Fibroblast of lung (primary cell): Measurements from ENCODE around the gene BTN2A1. TPM values are rescaled to one million over a fixed set of nuclear protein-coding genes. Genes with fewer than 3 reads are reported as not detected.
A peak's percentile ranks its signal among the peaks of the same experiment; 100 is the strongest.

ENCODE experiments used
- DNase-seq, 2 donors: peaks; one replicate each; pipeline versions ENCODE4 v3.0.0 to v3.0.0-alpha.2; 2010; ENCODE audit warnings: low read depth in 2 of 2
- H2AFZ ChIP-seq: 2 replicates; pipeline ENCODE4 v1.5.1; 2012; ENCODE audit warnings: low read length, control low read depth, inconsistent platforms
- H3K27ac ChIP-seq: 2 replicates; pipeline ENCODE4 v1.5.1; 2011; ENCODE audit warnings: low read length, control low read depth; ENCODE audit not compliant: insufficient read depth
- H3K27me3 ChIP-seq: 2 replicates; pipeline ENCODE4 v1.5.1; 2011; ENCODE audit warnings: mild to moderate bottlenecking, low read length; ENCODE audit not compliant: control insufficient read depth, insufficient read depth
- H3K36me3 ChIP-seq: 2 replicates; pipeline ENCODE4 v1.5.1; 2011; ENCODE audit warnings: low read length; ENCODE audit not compliant: control insufficient read depth, insufficient read depth
- H3K4me1 ChIP-seq: 2 replicates; pipeline ENCODE4 v1.5.1; 2011; ENCODE audit warnings: low read length; ENCODE audit not compliant: control insufficient read depth, insufficient read depth; ENCODE audit errors: extremely low read depth
- H3K4me2 ChIP-seq: 2 replicates; pipeline ENCODE4 v1.5.1; 2011; ENCODE audit warnings: low read length, control low read depth; ENCODE audit not compliant: insufficient read depth; ENCODE audit errors: extremely low read depth
- H3K4me3 ChIP-seq, 4 experiments: fragments of 200-600 bp in 1 of 4; sonication (generic) in 1 of 4; replicated peaks in 1 of 4; 2 replicates each; pipeline ENCODE4 v1.5.1; 2011 to 2016; ENCODE audit warnings: low read length in 4 of 4, low read depth in 3 of 4, mild to moderate bottlenecking in 3 of 4, control low read depth in 2 of 4, inconsistent platforms in 1 of 4, mixed read lengths in 1 of 4; ENCODE audit not compliant: insufficient read depth in 1 of 4; ENCODE audit errors: control extremely low read depth in 1 of 4
- H3K79me2 ChIP-seq: 2 replicates; pipeline ENCODE4 v1.5.1; 2012; ENCODE audit warnings: mild to moderate bottlenecking, low read length, inconsistent platforms; ENCODE audit not compliant: control insufficient read depth, insufficient read depth
- H3K9ac ChIP-seq: 2 replicates; pipeline ENCODE4 v1.5.1; 2011; ENCODE audit warnings: mild to moderate bottlenecking, low read length, control low read depth; ENCODE audit not compliant: insufficient read depth
- H3K9me3 ChIP-seq: 2 replicates; pipeline ENCODE4 v1.5.1; 2012; ENCODE audit warnings: low read depth, low read length; ENCODE audit not compliant: control insufficient read depth, insufficient read depth
- H4K20me1 ChIP-seq: 2 replicates; pipeline ENCODE4 v1.5.1; 2011; ENCODE audit warnings: low read length; ENCODE audit not compliant: control insufficient read depth, insufficient read depth; ENCODE audit errors: extremely low read depth
- EZH2 ChIP-seq: IDR thresholded peaks from 2 replicates; pipeline ENCODE4 v1.5.1; 2012; ENCODE audit warnings: low read length, control low read depth, mild to moderate bottlenecking; ENCODE audit errors: missing control alignments
- polyA plus RNA-seq, 2 donors: library from polyadenylated mRNA; depleted of rRNA in 1 of 2; stranded (reverse) in 1 of 2; unstranded in 1 of 2; fragments of >200 nt; gene quantifications; 2 replicates each; pipeline ENCODE4 v1.2.1, GENCODE V29; 2011 to 2012; ENCODE audit warnings: missing spikeins in 1 of 2
- total RNA-seq: library from RNA; depleted of rRNA; stranded (reverse); fragments of >200 nt; gene quantifications from 2 replicates; pipeline ENCODE4 v1.2.1, GENCODE V29; 2014
- TF ChIP-seq, protein P1 (sequence below), 2 donors: IDR thresholded peaks in 1 of 2; conservative IDR thresholded peaks in 1 of 2; 1 replicate in 1 of 2; 2 replicates in 1 of 2; pipeline ENCODE4 v1.5.1; 2011 to 2012; ENCODE audit warnings: low read length in 2 of 2, control low read depth in 1 of 2, inconsistent platforms in 1 of 2, low read depth in 1 of 2, mild to moderate bottlenecking in 1 of 2

Gene BTN2A1
- total and polyA plus RNA-seq, 2 donors (not counting 1 experiment from before 2014, with no cell fraction given) = 14.9 to 26.4 TPM

DNA sequence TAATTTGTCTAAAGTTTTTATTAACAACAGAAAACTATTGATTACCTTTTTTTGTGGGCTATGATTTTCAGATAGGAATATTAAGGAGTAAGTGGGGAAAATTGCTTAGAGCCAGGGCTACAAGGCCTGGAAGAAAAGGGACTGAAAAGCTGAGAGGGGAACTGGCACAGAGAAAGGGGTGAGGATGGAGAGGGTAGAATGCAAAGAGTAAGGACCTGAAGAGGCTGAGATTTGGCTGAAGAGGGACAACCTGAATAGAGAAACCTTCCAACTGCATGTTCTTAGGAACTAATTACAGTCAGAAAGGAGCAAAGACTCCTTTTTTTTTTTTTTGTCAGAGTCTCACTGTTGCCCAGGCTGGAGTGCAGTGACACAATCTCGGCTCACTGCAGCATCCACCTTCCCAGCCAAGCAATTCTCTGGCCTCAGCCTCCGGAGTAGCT lies 16.7 kb downstream of the BTN2A1 start:
- Histone ChIP-seq H4K20me1 (no peaks in the 10 kb centered on the region), H3K27ac (peak overlapping the region; percentile 77), H3K4me1 (peaks cover 7% of the 10 kb centered on the region), H3K4me2 (peak overlapping the region; percentile 80), H3K4me3 (peak overlapping the region; percentile 27 to 89 (median 50)), H3K9ac (peak overlapping the region; percentile 37), H3K36me3 (no peaks in the 10 kb centered on the region), H3K79me2 (no peaks in the 10 kb centered on the region), H3K27me3 (no peaks in the 10 kb centered on the region), H3K9me3 (no peaks in the 10 kb centered on the region), H2AFZ (no peak overlapping the region)
- no peak for TF ChIP-seq EZH2
- no peak for DNase-seq

DNA sequence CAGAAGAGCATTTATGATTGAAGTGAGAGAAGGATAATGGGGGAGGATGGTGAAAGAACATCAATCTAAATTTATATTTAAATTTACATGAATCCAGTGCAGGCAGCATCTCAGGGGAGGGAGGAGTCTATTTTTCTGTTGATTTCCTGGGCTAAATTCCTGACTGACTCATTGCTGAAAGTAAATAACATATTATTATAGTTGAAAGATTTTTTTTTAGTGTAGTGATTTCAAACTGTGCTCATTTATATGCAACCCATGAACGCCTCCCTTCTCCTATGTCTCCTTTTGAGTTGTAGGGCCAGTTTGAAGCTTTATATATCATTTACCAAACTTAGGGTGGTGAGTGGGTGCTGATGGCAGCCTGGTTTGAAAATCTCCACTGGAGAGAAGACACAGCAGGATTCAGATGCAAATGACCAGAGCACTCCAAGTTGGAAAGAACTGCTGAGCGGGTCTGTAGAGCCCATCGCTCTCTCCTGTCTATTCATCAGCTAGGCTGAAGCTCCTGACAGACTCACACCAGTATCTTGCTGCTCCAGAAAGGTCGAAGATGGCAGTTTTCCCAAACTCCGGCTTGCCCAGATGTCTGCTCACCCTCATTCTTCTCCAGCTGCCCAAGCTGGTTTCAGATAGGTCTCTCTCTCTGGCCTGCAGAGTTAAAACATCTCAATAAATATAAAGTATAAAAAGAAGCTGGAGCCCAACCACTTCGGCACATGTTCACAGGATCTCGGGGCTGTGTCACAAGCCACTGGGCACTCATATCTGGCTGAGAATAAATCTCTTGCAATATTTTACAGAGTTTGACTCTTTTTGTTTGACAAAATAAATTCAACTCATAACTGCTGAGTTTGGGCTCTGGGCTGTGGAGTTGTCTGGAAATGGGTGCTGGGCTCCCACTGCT lies 18.3 kb downstream of the BTN2A1 start:
- Histone ChIP-seq H3K36me3 (no peaks in the 10 kb centered on the region), H3K27me3 (no peaks in the 10 kb centered on the region), H3K4me1 (peaks cover 7% of the 10 kb centered on the region), H2AFZ (no peak overlapping the region), H3K4me3 (no peak overlapping the region), H3K9ac (no peak overlapping the region), H4K20me1 (no peaks in the 10 kb centered on the region), H3K4me2 (no peak overlapping the region), H3K79me2 (no peaks in the 10 kb centered on the region), H3K9me3 (no peaks in the 10 kb centered on the region), H3K27ac (no peak overlapping the region)
- TF ChIP-seq, protein P1, sequence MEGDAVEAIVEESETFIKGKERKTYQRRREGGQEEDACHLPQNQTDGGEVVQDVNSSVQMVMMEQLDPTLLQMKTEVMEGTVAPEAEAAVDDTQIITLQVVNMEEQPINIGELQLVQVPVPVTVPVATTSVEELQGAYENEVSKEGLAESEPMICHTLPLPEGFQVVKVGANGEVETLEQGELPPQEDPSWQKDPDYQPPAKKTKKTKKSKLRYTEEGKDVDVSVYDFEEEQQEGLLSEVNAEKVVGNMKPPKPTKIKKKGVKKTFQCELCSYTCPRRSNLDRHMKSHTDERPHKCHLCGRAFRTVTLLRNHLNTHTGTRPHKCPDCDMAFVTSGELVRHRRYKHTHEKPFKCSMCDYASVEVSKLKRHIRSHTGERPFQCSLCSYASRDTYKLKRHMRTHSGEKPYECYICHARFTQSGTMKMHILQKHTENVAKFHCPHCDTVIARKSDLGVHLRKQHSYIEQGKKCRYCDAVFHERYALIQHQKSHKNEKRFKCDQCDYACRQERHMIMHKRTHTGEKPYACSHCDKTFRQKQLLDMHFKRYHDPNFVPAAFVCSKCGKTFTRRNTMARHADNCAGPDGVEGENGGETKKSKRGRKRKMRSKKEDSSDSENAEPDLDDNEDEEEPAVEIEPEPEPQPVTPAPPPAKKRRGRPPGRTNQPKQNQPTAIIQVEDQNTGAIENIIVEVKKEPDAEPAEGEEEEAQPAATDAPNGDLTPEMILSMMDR (conservative IDR thresholded peaks at IDR 0.05 in 1 of 2, IDR thresholded peaks at IDR 0.05 in 1 of 2; ENCODE audit: low read depth in 1 of 2, low read length in 2 of 2) = no peak
- no peak for TF ChIP-seq EZH2
- peak in 1 of 2 donors; percentile 9 for DNase-seq

DNA sequence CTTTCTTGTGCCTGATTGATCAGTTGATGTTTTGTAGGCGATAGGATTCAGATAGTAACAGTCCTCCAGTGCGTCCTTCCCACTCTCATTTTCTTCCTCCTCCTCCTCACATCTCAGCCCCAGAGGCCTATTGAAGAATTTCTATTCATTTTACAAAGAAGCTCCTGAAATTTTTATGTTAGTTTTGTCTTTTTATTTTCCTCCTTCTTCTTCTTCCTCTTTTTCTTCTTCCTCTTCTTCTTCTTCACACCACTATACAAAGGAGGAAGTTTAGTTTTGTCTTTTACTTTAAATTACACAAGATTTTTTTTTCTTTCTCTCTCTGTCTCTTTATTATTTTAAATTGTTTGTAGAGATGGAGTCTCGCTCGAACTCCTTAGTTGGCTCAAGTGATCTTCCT lies 19.1 kb downstream of the BTN2A1 start:
- no peaks in the 10 kb centered on the region for H3K27me3 ChIP-seq
- peaks cover 7% of the 10 kb centered on the region for H3K4me1 ChIP-seq
- TF ChIP-seq EZH2 = no peak
- TF ChIP-seq, protein P1 (conservative IDR thresholded peaks at IDR 0.05 in 1 of 2, IDR thresholded peaks at IDR 0.05 in 1 of 2; ENCODE audit: low read depth in 1 of 2, low read length in 2 of 2) = no peak
- H3K4me3 ChIP-seq = no peak overlapping the region
- no peaks in the 10 kb centered on the region for H3K79me2 ChIP-seq
- no peak for DNase-seq
- H3K9ac ChIP-seq = no peak overlapping the region
- no peak overlapping the region for H3K27ac ChIP-seq
- no peaks in the 10 kb centered on the region for H3K9me3 ChIP-seq
- H3K36me3 ChIP-seq = no peaks in the 10 kb centered on the region
- H2AFZ ChIP-seq = no peak overlapping the region
- H3K4me2 ChIP-seq = no peak overlapping the region
- no peaks in the 10 kb centered on the region for H4K20me1 ChIP-seq
